ENCODE results near the gene ALDH1A1.

- TF ChIP-seq CTCF (IDR thresholded peaks at IDR 0.05; ENCODE audit: insufficient read depth, low read depth, low read length) (no peak), EZH2 (IDR thresholded peaks at IDR 0.05; ENCODE audit: insufficient read depth, low read length) (no peak)
Measured at GRCh38 chr9:72899734-72900477, 52.9 kb downstream of the ALDH1A1 start.

Measured in astrocyte (in vitro differentiated cells and primary cell).